HG02623 (cell line): ENCODE results near the gene MFSD11.
"Not testable (repeated sequence)": the region's sequence is repeated elsewhere in the genome, so short reads cannot be mapped to it uniquely, and the experiment has no call there.

Source experiments
- ATAC-seq: cut with Tn5 transposase; IDR thresholded peaks from one replicate; pipeline ENCODE4 v1.9.1; 2021; ENCODE audit warnings: moderate library complexity; ENCODE audit not compliant: unreplicated experiment

Gene MFSD11

DNA sequence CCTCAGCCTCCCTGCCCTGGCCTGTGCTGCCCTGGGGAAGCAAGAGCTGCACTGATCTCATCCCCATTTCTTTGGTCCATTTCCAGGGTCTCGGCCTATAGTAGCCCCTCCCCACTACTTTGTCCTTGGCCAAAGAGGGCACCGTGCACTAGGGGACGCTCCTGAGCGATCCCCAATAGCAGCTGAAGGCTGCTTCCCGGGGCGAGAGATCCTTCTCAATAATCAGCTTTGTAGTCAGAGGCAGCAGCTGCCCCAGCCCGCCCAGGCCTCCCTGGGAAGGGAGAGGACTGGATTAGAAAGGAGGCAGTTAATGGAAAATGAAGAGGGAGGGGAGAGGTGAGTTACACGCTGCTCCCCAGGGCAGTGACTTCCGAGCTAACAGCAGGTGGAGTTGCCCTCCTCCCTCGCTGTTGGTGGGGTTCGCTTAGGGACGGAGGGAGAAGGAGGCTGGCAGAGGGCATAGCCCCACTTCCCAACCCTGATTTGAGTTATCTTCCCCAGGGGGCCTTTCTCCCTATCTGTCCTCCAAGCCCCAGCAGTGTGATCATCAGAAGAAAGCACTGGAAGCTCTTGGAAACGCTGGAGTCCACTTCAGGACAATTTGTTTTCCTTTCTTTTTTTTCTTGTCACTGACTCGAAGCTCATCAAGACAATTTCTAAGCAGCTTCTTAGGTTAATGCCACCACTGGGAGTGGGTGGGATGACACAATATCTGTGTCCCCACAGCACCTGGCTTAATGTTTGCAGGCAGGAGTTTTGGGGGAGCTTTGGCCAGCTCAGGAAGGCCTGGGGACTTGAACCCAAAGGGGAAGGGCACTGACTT, 29.7 kb upstream of the MFSD11 start:
- ATAC-seq = no peak

- ATAC-seq = no peak
Observed at GRCh38 chr17:76709077-76709950, 28.6 kb upstream of the MFSD11 start.

GRCh38 chr17:76709951-76710862, 27.7 kb upstream of the MFSD11 start:
- not testable (repeated sequence) for ATAC-seq

DNA sequence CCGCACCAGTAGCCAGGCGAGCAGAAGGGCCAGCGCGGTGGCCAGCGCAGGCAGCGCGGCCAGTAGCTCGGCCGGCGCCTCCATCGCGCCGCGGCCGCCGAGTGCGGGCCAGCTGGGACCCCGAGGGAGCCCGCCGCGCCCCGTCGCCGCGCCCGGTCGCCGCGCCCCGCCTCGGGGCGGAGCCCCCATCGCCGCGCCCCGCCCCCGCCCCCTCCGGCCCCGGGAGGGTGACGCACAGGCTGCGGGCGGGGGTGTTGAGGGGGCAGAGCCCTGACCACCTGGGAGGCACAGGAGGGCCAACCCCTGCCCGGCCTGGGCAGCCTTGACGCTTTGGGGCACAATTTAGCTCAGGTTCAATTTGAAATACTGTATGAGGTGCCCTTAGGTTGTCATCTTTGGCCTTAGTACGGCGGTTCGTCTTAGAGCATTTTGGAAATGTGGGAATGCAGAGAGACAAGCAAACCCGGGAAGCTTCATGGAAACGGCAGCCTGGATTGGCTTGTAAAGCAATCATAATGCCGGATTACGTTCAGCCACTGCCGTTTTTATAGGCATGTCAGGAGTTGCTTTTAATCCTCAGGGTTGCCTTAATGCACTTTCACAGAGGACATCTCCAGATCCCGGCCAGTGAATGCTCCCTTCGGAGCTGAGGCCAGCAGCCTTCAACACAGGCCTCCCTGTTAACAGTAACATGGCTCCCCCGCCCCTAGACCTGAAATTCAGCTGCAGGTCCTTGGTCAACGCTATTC, 26.9 kb upstream of the MFSD11 start, which contains the start of gene MXRA7:
MXRA7 (minus strand) TSS at position 103 of the 749 bp plus-strand sequence; CDS start at position 84, 19 bp downstream.
- no peak for ATAC-seq

- ATAC-seq = not testable (repeated sequence)
Observed at GRCh38 chr17:76712321-76712720, 25.6 kb upstream of the MFSD11 start.

DNA sequence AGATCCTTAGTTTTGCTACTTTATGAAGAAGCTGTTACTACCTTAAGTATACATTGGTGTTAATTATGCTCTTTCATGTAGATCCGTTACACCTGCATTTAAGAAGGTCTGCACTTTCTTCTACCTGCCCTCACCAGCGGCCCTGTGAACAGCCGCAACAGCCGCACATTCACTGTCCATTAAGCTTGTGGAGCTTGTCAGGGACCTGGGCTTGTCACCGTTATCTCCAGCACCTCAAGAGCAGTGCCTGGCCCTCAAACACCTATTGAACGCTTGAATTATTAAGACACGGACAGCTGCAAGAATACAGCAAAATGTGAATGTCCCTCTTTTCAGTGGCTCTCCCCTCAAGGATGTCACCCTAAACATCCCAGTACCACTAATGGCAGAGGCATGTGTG, 24.2 kb upstream of the MFSD11 start:
- no peak for ATAC-seq

- ATAC-seq = no peak
Observed at GRCh38 chr17:76714336-76714735, 23.6 kb upstream of the MFSD11 start.

GRCh38 chr17:76714822-76715495, 23.0 kb upstream of the MFSD11 start:
- ATAC-seq = no peak

- ATAC-seq = no peak
Observed at GRCh38 chr17:76715496-76715830, 22.5 kb upstream of the MFSD11 start.

GRCh38 chr17:76716146-76716838, 21.6 kb upstream of the MFSD11 start:
- no peak for ATAC-seq

DNA sequence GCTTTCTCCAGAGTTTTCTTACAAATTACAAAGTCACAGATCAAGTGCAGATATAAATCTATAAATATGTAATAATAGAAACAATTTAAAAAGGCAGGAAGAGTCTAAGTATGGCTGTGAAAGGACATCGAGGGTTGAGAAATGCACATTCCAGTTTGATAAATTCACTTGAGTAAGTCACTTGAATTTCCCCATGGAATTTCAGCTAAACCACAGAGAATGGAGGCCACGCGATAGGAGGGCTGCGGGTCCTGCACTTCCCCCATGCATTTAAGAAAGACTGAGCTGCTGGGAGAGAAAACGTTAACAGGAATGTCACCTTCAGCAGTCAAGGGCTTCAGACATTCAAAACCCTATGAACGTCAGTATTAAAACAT, 21.1 kb upstream of the MFSD11 start:
- no peak for ATAC-seq

- no peak for ATAC-seq
Observed at GRCh38 chr17:76718516-76718915, 19.4 kb upstream of the MFSD11 start.

- ATAC-seq = no peak
Observed at GRCh38 chr17:76720211-76720610, 17.7 kb upstream of the MFSD11 start.

GRCh38 chr17:76720941-76721340, 17.0 kb upstream of the MFSD11 start:
- no peak for ATAC-seq

DNA sequence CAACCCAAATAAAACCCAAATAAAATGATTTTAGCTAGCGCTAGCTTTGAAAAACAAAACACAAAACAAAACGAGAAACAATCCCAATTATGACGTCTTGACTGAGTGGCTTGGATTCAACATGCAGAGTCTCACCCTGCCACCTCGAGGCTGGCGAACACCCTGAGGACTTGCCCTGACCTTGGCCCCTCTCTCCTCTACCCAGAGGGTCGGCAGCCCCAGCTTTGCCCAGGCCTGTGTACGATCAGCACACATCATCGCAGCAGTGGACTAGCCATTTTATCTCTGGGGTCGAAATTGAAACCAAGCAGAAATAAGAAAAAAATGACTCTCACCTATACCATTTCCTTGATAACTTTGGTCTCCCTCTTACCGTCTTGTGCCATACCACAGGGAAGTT, 16.5 kb upstream of the MFSD11 start:
- no peak for ATAC-seq

DNA sequence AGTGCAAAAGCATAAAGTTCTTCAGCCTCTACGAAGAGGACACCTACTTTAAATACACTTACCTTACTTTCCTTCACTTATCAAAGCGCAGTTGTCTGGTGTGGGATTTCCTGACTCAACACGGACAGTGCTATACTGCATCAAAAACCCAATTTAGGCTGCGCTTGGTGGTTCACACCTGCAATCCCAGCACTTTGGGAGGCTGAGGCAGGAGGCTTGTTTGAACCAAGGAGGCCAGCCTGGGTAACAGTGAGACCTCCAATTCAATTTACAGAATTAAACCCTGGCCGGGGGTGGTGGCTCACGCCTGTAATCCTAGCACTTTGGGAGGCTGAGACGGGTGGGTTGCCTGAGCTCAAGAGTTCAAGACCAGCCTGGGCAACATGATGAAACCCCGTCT, 15.6 kb upstream of the MFSD11 start:
- no peak for ATAC-seq

GRCh38 chr17:76722977-76723376, 14.9 kb upstream of the MFSD11 start:
- not testable (repeated sequence) for ATAC-seq

DNA sequence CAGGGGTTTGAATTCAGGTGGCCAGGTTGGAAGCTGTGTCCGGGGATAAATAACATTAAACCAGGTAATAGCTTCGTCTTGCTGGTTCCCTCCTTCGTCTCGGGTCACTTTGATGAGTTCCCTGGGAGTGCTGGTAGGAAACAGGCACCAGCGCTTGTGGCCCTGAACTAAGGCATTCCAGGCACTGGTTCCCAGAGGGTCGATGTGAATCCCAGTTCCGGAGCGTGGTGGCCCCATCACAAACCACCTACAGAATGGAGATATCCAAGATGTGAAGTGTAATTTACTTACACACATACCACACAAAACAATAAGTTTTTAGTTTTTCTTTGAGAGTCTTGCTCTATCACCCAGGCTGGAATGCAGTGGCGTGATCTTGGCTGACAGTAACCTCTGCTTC, 14.1 kb upstream of the MFSD11 start:
- ATAC-seq = no peak

DNA sequence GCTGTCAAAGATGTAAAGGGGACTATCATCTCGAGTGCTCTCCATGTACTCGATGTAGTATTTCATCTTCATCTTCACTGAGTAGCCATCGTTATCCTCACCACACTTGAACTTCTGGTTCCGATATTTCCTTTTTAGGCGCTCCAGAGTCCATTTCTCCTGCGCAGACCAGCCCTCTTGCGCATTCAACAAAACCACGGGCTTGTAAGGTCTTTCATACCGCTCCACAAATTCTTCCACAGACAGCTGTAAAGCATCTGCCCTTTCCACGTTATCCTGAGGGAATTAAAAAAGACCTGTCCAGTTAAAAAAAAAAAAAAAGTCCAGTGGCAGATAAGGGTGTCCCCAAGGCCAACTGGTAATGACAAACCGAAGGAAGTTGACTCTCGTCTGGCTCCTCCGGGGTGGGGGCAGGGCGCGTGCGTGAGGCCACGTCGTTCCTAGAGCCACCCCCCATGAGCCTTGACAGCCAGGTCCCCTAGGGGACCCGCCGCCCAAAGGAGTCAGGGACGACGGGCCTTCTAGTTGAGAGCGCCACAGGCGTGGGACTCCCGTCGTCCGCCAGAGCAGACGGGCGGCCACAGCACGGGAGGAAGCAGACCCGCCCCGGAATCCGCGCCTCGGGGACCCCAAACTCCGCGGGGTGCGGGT, 12.2 kb upstream of the MFSD11 start:
- ATAC-seq = peak; percentile 20
